VCaP (cell line): ENCODE data around the gene PPM1N.

Experiments
- H3K27ac ChIP-seq: fragments of 450-650 bp; 2 replicates; pipeline ENCODE4 v1.5.1; 2017
- CTCF ChIP-seq: fragments of 450-650 bp; conservative IDR thresholded peaks from 2 replicates; pipeline ENCODE4 v1.5.1; 2017; ENCODE audit warnings: mild to moderate bottlenecking, moderate library complexity

PPM1N gene

GRCh38 chr19:45471111-45471930 lies 26.9 kb upstream of the PPM1N start:
- no peak for TF ChIP-seq CTCF
- H3K27ac ChIP-seq = no peak overlapping the region

GRCh38 chr19:45471931-45472562 lies 26.2 kb upstream of the PPM1N start:
- H3K27ac ChIP-seq = no peak overlapping the region
- TF ChIP-seq CTCF = no peak

- TF ChIP-seq CTCF = no peak
- H3K27ac ChIP-seq = no peak overlapping the region
Observed at GRCh38 chr19:45472563-45473366, 25.5 kb upstream of the PPM1N start.

- TF ChIP-seq CTCF = no peak
- H3K27ac ChIP-seq = no peak overlapping the region
Observed at GRCh38 chr19:45473367-45473681, 24.9 kb upstream of the PPM1N start.

GRCh38 chr19:45473682-45474605 lies 24.3 kb upstream of the PPM1N start:
- TF ChIP-seq CTCF = no peak
- peak overlapping the region; percentile 28; the same call in 1 of the 2 replicates for H3K27ac ChIP-seq

GRCh38 chr19:45474606-45475521 lies 23.4 kb upstream of the PPM1N start:
- TF ChIP-seq CTCF = no peak

More at GRCh38 chr19:45474606-45475521, 23.4 kb upstream of the PPM1N start:
- H3K27ac ChIP-seq = peak overlapping the region; percentile 28
